Measurements from ENCODE around the gene SWAP70. TPM values are rescaled to one million over a fixed set of nuclear protein-coding genes. Genes with fewer than 3 reads are reported as not detected.

Gene SWAP70
- polyA plus RNA-seq, 1 experiment = 24.6 TPM

DNA sequence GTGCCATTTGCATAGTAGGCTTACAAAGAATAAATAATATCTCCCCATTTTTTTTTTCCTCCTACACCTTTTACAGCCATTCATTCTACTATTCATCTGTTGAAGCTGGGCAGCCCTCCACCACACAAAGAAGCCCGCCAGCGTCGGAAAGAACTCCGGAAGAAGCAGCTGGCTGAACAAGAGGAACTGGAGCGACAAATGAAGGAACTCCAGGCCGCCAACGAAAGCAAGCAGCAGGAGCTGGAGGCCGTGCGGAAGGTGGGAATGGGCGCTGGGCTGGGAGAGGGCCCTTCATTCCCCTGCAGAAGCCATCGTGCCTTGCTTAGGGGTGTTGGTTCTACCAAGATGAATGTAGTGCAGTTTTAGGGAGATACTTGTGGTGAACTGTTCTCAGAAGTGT lies 68.6 kb downstream of the SWAP70 start:
- TF ChIP-seq, protein P1, sequence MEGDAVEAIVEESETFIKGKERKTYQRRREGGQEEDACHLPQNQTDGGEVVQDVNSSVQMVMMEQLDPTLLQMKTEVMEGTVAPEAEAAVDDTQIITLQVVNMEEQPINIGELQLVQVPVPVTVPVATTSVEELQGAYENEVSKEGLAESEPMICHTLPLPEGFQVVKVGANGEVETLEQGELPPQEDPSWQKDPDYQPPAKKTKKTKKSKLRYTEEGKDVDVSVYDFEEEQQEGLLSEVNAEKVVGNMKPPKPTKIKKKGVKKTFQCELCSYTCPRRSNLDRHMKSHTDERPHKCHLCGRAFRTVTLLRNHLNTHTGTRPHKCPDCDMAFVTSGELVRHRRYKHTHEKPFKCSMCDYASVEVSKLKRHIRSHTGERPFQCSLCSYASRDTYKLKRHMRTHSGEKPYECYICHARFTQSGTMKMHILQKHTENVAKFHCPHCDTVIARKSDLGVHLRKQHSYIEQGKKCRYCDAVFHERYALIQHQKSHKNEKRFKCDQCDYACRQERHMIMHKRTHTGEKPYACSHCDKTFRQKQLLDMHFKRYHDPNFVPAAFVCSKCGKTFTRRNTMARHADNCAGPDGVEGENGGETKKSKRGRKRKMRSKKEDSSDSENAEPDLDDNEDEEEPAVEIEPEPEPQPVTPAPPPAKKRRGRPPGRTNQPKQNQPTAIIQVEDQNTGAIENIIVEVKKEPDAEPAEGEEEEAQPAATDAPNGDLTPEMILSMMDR (IDR thresholded peaks at IDR 0.05; ENCODE audit: low read depth, low read length) = no peak
- no peaks in the 10 kb centered on the region for H3K27me3 ChIP-seq (ENCODE audit: control insufficient read depth, insufficient read depth, low read length)
- CTCF ChIA-PET = no interaction called here
- H3K4me3 ChIP-seq (ENCODE audit: low read depth, low read length) = no peak overlapping the region
- POLR2A ChIA-PET = no interaction called here
- no peaks in the 10 kb centered on the region for H3K9me3 ChIP-seq (ENCODE audit: control insufficient read depth, insufficient read depth, low read length)
- no peak for DNase-seq (ENCODE audit: low read depth, low spot score)
- H3K27ac ChIP-seq (ENCODE audit: low read depth, low read length) = no peak overlapping the region

DNA sequence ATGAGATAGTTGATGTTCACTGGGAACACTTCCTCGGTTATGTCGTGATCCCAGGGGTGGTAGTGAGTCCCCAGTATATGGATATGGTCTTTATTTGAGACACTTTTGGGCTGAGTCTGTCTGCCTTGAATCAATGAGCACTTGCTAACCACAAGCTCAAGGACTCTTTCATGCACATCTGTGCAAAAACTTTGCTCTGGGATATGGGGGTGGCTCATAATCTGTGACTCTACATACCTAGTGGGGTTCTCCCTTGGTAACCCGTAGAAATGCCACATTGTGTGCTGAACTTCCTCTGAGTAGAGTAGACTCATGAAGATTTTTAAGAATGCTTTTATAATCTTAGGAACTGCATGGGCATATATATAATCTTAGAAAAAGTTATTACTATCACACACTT lies 69.3 kb downstream of the SWAP70 start:
- POLR2A ChIA-PET = no interaction called here
- Histone ChIP-seq H3K27ac (ENCODE audit: low read depth, low read length) (no peak overlapping the region), H3K4me3 (ENCODE audit: low read depth, low read length) (no peak overlapping the region), H3K9me3 (ENCODE audit: control insufficient read depth, insufficient read depth, low read length) (no peaks in the 10 kb centered on the region), H3K27me3 (ENCODE audit: control insufficient read depth, insufficient read depth, low read length) (no peaks in the 10 kb centered on the region)
- CTCF ChIA-PET = no interaction called here
- no peak for DNase-seq (ENCODE audit: low read depth, low spot score)
- TF ChIP-seq, protein P1 (IDR thresholded peaks at IDR 0.05; ENCODE audit: low read depth, low read length) = no peak

DNA sequence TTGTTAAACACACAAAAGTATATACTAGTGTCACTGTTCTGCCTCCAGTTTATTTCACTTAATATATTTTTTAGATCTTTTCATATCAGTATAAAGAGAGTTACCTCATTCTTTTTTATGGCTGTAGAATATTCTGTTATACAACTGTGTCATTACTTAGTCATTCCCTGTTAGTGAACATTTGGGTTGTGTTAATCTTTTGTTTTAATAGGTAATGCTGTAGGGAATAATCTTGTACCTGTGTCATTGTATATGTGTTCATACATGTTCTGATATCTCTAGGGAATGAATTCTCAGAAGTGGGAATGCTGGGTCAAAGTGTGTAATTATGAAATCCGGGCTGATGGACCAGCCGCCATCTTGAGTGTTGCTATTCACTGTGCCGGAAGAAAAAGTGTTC lies 71.4 kb downstream of the SWAP70 start:
- ChIA-PET POLR2A (no interaction called here), CTCF (no interaction called here)

DNA sequence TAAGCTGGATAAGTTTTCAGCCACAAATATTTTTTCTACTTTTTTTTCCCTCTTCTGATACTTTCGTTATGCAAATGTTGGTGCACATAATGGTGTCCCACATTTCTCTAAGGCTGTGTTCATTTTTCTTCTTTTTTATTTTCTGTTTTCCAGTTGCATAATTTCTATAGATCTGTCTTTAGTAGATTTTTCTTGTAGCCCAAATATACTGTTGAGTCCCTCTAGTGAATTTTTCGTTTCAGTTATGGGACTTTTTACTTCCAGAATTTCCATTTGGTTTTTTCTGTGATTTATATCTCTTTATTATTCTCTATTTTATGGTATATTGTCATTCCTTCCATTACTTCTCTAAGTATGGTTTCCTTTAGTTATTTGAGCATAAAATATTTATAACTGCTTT lies 72.0 kb downstream of the SWAP70 start:
- no peak for DNase-seq (ENCODE audit: low read depth, low spot score)
- TF ChIP-seq, protein P1 (IDR thresholded peaks at IDR 0.05; ENCODE audit: low read depth, low read length) = no peak
- Histone ChIP-seq H3K9me3 (ENCODE audit: control insufficient read depth, insufficient read depth, low read length) (no peaks in the 10 kb centered on the region), H3K27me3 (ENCODE audit: control insufficient read depth, insufficient read depth, low read length) (no peaks in the 10 kb centered on the region), H3K27ac (ENCODE audit: low read depth, low read length) (no peak overlapping the region), H3K4me3 (ENCODE audit: low read depth, low read length) (no peak overlapping the region)
- ChIA-PET POLR2A (no interaction called here), CTCF (no interaction called here)

More for the DNA sequence above, 71.4 kb downstream of the SWAP70 start:
- Histone ChIP-seq H3K4me3 (ENCODE audit: low read depth, low read length) (no peak overlapping the region), H3K27me3 (ENCODE audit: control insufficient read depth, insufficient read depth, low read length) (no peaks in the 10 kb centered on the region), H3K27ac (ENCODE audit: low read depth, low read length) (no peak overlapping the region), H3K9me3 (ENCODE audit: control insufficient read depth, insufficient read depth, low read length) (no peaks in the 10 kb centered on the region)
- no peak for DNase-seq (ENCODE audit: low read depth, low spot score)
- TF ChIP-seq, protein P1 (IDR thresholded peaks at IDR 0.05; ENCODE audit: low read depth, low read length) = no peak

DNA sequence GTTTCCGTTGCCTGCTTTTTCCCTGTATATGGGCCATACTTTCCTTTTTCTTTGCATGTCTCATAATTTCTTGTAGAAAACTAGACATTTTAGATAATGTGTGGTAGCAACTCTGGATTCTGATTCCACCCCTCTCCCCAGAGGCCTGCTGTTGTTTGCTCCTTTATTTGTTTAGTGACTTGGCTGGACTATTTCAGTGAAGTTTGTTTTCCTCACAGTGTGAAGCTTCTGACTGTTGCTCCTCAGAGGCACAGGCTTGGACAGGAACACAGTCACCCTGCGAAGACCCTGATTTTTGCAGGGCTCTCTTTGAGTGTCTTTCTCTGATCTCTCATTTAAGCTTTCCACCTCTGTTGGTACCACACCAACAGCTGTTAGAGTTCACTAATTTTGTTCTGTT lies 72.5 kb downstream of the SWAP70 start:
- Histone ChIP-seq H3K9me3 (ENCODE audit: control insufficient read depth, insufficient read depth, low read length) (no peaks in the 10 kb centered on the region), H3K4me3 (ENCODE audit: low read depth, low read length) (no peak overlapping the region), H3K27ac (ENCODE audit: low read depth, low read length) (no peak overlapping the region), H3K27me3 (ENCODE audit: control insufficient read depth, insufficient read depth, low read length) (no peaks in the 10 kb centered on the region)
- DNase-seq (ENCODE audit: low read depth, low spot score) = no peak
- TF ChIP-seq, protein P1 (IDR thresholded peaks at IDR 0.05; ENCODE audit: low read depth, low read length) = no peak
- CTCF ChIA-PET = interaction anchor here (2.2 kb wide), 1 partner anchor 11 kb away, joined by 9 read pairs; no protein-coding TSS in a partner anchor
- POLR2A ChIA-PET = no interaction called here

All from AG04450 (cell line).